Liver (tissue), 3 donors: Measurements from ENCODE around the gene ITPRID2.

Source experiments
- EGR1 ChIP-seq, 2 donors: IDR thresholded peaks; 2 replicates each; pipeline ENCODE4 v1.6.1; 2016 to 2018; ENCODE audit warnings: antibody characterized with exemption in 2 of 2, low read depth in 2 of 2
- FOXA1 ChIP-seq: IDR thresholded peaks from 2 replicates; pipeline ENCODE4 v1.6.1; 2016; ENCODE audit warnings: antibody characterized with exemption
- JUND ChIP-seq, 2 donors: IDR thresholded peaks; 2 replicates each; pipeline ENCODE4 v1.6.1; 2016; ENCODE audit warnings: antibody characterized with exemption in 2 of 2
- YY1 ChIP-seq: IDR thresholded peaks from 2 replicates; pipeline ENCODE4 v1.6.1; 2016; ENCODE audit warnings: antibody characterized with exemption, mild to moderate bottlenecking
- TF ChIP-seq, protein P1 (sequence below): fragments of 150-350 bp; IDR thresholded peaks from 2 replicates; pipeline ENCODE4 v1.5.1; 2017; ENCODE audit warnings: improper control_type of control experiment, low read depth, low read length; ENCODE audit not compliant: missing input control
- TF ChIP-seq, protein P2 (sequence below): IDR thresholded peaks from 2 replicates; pipeline ENCODE4 v1.6.1; 2016; ENCODE audit warnings: antibody characterized with exemption, mild to moderate bottlenecking
- TF ChIP-seq, protein P3 (sequence below): IDR thresholded peaks from 2 replicates; pipeline ENCODE4 v1.6.1; 2016; ENCODE audit warnings: antibody characterized with exemption
- TF ChIP-seq, protein P4 (sequence below): IDR thresholded peaks from 2 replicates; pipeline ENCODE4 v1.6.1; 2016; ENCODE audit warnings: antibody characterized with exemption
- TF ChIP-seq, protein P5 (sequence below): IDR thresholded peaks from 2 replicates; pipeline ENCODE4 v1.6.1; 2016; ENCODE audit warnings: antibody characterized with exemption
- donor health status: healthy.
- donor health status: healthy.

DNA sequence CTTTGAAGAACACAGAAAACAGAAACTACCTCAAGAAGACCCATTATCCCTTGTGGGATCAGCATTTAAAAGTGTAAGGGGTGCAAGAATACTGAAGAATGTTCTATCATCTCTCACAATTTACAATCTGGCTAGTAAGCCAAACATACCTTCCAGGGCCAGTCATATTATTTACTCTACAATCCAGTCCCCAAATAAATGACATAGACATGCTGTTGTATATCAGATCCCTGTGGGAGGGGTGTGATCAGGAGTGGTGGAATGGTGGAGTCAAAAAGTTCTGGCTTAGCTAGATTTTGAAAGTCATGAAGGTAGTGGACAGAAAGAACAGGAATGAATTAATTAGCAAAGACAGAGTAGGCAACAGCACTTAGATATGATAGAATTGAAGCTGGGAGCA, 1.8 kb upstream of the ITPRID2 start:
- TF ChIP-seq, protein P1, sequence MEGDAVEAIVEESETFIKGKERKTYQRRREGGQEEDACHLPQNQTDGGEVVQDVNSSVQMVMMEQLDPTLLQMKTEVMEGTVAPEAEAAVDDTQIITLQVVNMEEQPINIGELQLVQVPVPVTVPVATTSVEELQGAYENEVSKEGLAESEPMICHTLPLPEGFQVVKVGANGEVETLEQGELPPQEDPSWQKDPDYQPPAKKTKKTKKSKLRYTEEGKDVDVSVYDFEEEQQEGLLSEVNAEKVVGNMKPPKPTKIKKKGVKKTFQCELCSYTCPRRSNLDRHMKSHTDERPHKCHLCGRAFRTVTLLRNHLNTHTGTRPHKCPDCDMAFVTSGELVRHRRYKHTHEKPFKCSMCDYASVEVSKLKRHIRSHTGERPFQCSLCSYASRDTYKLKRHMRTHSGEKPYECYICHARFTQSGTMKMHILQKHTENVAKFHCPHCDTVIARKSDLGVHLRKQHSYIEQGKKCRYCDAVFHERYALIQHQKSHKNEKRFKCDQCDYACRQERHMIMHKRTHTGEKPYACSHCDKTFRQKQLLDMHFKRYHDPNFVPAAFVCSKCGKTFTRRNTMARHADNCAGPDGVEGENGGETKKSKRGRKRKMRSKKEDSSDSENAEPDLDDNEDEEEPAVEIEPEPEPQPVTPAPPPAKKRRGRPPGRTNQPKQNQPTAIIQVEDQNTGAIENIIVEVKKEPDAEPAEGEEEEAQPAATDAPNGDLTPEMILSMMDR, result no peak
- TF ChIP-seq EGR1 (IDR thresholded peaks at IDR 0.05; ENCODE audit: low read depth in 2 of 2), result no peak
- TF ChIP-seq, protein P2, sequence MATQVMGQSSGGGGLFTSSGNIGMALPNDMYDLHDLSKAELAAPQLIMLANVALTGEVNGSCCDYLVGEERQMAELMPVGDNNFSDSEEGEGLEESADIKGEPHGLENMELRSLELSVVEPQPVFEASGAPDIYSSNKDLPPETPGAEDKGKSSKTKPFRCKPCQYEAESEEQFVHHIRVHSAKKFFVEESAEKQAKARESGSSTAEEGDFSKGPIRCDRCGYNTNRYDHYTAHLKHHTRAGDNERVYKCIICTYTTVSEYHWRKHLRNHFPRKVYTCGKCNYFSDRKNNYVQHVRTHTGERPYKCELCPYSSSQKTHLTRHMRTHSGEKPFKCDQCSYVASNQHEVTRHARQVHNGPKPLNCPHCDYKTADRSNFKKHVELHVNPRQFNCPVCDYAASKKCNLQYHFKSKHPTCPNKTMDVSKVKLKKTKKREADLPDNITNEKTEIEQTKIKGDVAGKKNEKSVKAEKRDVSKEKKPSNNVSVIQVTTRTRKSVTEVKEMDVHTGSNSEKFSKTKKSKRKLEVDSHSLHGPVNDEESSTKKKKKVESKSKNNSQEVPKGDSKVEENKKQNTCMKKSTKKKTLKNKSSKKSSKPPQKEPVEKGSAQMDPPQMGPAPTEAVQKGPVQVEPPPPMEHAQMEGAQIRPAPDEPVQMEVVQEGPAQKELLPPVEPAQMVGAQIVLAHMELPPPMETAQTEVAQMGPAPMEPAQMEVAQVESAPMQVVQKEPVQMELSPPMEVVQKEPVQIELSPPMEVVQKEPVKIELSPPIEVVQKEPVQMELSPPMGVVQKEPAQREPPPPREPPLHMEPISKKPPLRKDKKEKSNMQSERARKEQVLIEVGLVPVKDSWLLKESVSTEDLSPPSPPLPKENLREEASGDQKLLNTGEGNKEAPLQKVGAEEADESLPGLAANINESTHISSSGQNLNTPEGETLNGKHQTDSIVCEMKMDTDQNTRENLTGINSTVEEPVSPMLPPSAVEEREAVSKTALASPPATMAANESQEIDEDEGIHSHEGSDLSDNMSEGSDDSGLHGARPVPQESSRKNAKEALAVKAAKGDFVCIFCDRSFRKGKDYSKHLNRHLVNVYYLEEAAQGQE, result no peak
- TF ChIP-seq FOXA1, result no peak
- TF ChIP-seq, protein P3, sequence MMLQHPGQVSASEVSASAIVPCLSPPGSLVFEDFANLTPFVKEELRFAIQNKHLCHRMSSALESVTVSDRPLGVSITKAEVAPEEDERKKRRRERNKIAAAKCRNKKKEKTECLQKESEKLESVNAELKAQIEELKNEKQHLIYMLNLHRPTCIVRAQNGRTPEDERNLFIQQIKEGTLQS, result no peak
- TF ChIP-seq, protein P4, sequence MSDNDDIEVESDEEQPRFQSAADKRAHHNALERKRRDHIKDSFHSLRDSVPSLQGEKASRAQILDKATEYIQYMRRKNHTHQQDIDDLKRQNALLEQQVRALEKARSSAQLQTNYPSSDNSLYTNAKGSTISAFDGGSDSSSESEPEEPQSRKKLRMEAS, result no peak
- TF ChIP-seq JUND (IDR thresholded peaks at IDR 0.05), result no peak
- no peak for TF ChIP-seq YY1
- TF ChIP-seq, protein P5, sequence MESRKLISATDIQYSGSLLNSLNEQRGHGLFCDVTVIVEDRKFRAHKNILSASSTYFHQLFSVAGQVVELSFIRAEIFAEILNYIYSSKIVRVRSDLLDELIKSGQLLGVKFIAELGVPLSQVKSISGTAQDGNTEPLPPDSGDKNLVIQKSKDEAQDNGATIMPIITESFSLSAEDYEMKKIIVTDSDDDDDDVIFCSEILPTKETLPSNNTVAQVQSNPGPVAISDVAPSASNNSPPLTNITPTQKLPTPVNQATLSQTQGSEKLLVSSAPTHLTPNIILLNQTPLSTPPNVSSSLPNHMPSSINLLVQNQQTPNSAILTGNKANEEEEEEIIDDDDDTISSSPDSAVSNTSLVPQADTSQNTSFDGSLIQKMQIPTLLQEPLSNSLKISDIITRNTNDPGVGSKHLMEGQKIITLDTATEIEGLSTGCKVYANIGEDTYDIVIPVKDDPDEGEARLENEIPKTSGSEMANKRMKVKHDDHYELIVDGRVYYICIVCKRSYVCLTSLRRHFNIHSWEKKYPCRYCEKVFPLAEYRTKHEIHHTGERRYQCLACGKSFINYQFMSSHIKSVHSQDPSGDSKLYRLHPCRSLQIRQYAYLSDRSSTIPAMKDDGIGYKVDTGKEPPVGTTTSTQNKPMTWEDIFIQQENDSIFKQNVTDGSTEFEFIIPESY, result no peak
